NCI-H526 (cell line): ENCODE data around the gene NELL2.

ENCODE experiments used
- DNase-seq, 2 experiments: peaks; one replicate each; lab custom pipeline; 2025; lab: John Stamatoyannopoulos, UW

Gene NELL2

DNA sequence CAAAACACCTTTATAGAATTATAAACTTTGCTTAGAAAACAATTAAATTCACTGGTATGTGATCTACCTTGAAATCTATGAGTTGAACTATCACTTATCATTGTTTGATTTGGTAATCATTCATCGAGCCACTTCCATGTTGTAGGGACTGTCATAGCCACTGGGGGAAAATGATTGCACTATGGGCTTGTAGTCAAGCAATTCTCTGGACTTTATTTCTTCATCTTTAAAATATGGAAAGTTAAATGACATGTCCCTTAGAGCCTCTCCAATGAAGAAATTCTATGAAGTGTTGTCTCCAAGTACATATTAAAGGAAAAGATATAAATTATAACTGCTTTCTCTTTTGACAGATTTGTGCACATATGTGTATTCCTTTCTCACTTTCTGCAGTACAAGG is 97.3 kb downstream of the NELL2 start:
- no peak for DNase-seq

DNA sequence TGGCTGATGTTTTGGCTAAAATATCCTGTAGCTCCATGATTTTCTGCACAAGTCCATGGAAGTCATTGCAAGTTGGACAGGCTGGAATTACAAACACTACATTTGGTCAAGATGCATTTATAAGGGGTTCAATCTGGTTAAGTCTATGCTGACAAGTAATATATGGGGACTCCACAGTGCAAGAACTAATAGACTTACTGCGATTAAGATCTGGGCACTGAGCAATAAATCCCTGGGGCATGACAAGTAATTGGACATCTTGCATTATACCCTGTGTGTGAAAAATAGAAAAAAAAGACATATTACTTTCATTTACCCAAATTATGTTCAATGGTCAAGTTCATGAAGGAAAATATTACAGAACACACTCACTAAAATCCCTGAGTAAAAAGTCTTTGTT is 99.1 kb downstream of the NELL2 start:
- no peak for DNase-seq

DNA sequence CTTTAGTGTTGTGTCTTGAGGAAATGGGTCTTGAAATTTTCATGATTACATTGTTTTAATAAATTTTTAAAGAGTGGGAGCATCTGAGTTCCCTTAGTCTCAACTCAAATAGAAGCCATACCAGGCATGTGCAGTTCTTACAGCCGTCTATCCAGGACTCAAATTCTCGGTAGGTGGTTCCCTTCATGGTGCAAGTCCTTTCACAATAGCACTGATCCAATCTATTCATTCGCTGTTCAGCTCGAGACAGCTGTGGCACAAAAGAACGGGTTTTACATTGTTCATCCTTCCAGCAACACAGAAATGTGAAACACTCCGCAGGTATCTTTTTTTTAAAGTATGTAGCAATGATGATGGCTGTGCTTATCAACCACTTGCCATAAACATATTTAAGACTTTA is 100.2 kb downstream of the NELL2 start:
- no peak for DNase-seq

DNA sequence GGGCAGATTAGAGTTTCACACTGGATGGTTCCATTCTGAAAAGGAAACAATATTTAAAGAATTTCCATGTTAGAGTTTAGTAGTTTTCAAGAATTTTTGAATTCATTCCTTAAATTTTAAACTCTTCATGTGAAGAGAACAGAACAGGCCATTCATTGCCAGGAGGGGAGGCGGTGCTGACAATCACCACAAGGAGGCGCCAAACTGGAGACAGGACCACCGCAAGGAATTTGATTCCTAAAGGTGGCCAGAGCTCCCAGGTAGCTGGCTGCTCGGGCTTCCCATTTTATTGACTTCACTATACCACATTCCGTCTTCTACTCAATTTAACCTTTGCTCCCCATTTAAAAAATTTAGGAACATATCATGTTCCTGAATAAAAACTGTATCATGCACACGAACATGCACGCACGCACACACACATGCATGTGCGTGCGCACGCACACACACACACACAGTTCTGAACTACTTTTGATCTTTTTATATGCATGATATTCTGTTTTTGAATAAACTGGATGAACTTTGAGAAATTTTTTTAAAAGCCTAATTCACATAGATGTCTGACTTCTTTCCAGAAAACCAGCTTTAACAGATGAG is 101.2 kb downstream of the NELL2 start:
- peak in 1 of 2 experiments; percentile 52 for DNase-seq

DNA sequence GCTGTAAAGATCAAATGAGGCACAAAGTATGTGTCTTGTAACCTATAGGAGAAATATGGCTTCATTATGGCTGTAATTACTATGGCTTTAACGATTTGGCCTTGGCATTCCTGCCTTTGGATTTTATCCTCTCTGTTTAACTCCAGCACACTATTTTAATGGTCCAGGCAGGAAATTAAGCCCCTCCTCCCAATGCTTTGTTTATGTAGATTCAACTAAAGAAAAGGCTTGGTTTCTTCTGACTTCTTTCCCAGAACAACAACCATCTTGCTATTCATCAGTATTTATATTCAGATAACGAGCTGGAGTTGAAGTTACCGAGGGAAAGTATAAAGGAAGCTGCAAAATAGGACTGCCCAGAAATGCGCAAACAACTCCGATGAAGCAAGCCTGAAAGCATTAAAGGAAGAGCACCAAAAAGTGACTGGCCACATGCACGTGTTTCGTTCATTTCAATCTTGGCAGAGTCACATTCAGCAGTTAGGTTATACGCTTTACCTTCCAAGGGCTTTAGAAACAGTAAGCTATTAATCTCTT is 104.6 kb downstream of the NELL2 start:
- no peak for DNase-seq

DNA sequence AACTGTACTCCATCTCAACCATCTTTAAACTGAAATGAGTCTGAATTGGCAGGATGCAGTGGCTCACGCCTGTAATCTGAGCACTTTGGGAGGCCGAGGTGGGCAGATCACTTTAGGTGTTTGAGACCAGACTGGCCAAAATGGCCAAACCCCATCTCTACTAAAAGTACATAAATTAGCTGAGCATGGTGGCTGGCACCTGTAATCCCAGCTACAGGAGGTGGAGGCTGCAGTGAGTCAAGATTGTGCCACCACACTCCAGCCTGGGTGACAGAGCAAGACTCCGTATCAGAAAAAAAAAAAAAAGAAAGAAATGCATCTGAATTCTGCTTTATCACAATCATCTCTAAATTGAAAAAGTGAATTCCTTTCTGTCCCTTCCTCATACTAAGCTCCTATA is 110.3 kb downstream of the NELL2 start:
- DNase-seq = peak in 1 of 2 experiments; percentile 9

DNA sequence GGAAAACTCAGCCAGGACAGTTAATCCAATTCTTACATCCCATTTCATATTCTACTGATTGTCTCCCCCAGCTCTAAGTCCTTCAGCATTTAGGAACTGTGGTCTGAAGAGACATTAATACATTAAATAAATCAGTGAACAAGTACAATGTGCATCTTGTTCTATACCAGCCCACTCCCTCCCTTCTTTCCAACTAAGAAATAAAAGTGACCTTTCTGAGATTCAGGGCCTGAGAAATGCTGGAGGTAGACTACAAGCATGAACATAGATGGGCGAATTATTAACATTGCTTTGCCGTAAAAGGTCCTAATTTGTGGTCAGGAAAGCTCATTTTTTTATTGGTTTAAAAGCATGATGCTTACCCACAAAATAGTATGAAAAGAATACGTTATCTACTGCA is 113.1 kb downstream of the NELL2 start:
- no peak for DNase-seq

DNA sequence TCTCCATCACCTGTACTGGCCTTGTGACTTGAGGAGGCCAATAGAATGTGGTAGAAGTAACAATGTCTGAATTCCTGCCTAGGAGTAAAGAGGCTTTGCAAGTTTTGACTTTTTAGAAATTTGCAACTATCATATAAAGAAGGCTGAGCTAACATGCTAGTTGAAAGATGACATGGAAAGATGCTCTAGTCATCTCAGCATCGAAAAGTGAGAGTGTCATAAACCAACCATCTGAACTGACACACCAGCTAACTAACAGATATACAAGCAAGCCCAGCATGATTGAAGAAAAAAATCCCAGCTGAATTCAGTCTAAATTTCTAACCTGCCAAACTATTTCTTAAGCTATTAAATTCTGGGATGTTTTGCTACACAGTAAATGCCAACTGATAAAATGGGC is 116.8 kb downstream of the NELL2 start:
- DNase-seq = no peak

DNA sequence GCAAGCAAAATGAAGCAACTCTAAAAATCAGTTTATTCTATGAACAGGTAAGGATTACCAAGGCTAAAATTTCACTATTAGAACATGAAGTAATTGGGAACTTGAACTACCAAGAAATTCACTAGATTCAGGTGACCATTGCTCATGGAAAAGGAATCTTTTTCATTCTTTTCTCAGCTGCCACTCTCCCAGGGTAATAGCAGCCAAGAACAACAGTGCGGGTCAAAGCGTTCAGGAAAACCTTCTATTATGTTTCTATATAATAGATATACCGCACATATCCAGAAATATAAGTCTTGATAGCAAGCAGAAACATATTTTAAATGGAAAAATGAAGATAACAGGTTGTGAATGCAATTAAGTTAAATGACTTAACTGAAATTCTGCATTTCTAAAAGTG is 125.6 kb downstream of the NELL2 start:
- DNase-seq = no peak

DNA sequence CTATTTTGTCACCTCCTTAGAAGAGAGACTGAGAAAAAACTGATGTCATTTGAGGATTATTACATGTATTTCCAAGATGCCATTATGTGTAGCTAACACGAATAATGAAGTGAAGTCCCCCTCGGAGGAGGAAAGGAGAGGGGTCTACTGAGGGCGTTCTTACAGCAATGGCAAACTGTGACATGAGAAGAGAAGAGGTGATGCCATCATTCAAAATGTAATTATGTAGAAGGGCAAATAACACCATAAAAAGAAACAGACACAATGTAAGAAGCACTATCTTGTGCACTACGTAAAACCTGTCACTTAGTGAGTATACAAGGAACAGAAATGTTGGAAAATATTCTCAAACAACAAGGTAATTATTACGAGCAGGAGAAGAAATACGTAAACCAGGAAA is 126.5 kb downstream of the NELL2 start:
- DNase-seq = no peak

DNA sequence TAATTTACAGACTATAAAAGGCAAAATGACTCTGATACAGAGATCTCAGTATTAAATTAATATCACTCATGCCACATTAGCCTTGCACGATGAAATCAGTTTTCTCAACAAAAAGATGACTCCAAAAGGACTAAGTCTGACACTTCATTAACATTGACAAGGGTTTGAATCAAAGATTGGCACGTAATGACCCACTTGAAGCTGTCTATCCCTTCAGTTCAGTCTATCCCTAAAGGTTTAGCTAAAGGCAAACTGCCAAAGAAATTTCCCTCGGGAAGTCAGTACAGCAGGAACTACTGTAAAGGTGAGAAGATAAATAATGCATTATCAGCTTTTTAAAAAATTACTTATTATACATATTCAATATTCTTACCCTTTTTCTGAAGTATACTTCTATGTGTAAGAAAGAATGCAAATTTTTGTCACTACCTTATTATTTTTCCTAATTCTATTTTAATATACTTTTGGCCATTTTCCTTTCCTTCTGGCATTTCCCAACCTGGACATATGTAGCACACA is 127.1 kb downstream of the NELL2 start:
- no peak for DNase-seq

DNA sequence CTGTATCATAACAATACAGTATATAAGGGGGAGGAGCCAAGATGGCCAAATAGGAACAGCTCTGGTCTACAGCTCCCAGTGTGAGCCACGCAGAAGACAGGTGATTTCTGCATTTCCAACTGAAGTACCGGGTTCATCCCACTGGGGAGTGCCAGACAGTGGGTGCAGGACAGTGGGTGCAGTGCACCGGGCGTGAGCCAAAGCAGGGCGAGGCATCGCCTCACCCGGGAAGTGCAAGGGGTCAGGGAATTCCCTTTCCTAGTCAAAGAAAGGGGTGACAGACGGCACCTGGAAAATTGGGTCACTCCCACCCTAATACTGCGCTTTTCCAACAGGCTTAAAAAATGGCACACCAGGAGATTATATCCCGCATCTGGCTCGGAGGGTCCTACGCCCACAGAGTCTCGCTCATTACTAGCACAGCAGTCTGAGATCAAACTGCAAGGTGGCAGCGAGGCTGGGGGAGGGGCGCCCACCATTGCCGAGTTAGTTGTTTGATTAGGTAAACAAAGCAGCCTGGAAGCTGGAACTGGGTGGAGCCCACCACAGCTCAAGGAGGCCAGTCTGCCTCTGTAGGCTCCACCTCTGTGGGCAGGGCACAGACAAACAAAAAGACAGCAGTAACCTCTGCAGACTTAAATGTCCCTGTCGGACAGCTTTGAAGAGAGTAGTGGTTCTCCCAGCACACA is 134.7 kb downstream of the NELL2 start:
- peak in 1 of 2 experiments; percentile 8 for DNase-seq

DNA sequence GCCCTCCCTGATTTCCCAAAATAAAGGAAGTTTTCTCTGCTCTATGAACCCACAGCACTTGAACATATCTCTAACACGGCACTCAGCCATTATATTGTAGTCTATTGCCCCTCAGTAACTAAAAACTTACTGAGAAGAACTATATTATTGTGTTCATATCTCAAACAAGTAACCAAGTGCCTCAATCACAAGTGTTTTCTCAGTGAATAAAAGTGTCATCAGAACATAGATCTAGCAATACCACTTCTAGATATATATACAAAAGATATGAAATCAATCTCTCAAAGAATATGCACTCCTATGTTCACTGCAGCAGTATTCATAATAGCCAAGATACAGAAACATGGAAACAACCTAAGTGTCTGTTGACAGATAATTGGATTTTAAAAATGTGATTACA is 138.1 kb downstream of the NELL2 start:
- no peak for DNase-seq

DNA sequence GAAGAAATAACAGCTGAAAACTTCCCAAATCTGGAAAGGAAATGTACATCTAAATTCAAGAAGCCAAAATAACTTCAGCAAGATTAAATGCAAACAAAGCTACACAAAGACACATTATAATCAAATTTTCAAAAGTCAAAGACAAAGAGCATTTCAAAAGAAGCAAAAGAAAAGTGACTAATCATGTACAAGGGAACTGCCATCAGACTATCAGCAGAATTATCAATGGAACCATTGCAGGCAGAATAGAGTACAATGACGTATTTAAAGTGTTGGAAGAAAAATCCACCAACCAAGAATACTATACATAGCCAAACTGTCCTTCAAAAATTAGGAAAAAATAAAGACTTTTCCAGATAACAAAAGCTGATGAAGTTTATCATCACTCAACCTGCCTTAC is 147.5 kb downstream of the NELL2 start:
- no peak for DNase-seq

DNA sequence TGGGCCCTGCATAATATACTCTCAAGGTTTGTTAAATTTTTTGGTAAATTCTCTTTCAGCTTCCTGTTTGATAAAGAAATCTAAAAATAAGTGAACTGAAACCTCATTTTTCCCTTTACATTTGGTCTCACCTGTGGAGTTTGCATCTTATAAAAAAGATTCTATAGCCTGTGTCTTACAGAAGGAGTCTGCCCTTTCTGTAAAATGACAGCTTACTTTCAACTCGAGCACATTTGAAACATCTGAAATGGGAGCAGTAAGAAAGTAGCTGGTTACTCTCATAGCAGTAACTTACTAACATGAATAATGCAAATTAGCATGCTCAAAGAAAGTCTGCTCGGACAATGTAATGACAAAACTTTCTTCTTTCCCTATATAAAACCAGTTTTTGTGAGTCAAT is 155.8 kb downstream of the NELL2 start:
- no peak for DNase-seq

DNA sequence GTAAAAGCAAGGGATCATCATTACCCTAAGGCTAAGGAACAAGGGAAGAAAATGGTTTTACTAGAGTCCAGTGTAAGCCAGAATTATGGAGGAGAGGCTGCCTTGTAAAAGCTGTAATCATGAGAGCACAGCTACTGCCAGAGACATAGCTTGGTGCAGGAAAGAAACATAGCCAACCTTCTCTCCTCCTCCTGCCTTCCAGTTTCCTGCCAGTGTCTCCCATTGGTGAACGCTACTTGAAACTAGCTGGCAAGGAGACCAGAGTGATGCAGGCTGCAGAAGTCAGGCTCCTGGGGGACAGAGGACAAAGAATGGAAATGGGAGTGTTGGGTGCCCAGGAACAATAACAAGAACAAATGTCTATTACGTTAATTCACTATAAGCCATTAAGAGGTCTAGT is 158.5 kb downstream of the NELL2 start:
- no peak for DNase-seq

DNA sequence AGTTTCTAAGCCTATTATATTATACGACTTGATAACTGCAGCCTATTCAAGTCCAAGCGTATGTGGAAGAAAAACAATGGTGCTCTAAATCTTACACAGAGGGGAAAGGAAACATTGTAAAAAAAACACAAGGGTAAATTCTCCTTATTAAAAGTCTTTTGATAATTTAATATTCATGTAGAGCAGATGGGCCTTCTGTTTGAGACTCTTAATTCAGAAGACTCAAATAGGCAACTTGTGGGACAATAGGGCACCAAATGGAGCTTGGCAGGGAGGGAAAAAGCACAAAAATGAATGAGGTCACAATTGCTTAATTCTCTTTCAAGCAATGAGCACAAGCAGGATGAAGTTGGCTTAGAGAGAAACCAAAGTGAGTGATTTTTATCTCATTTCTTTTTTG is 159.4 kb downstream of the NELL2 start:
- no peak for DNase-seq

DNA sequence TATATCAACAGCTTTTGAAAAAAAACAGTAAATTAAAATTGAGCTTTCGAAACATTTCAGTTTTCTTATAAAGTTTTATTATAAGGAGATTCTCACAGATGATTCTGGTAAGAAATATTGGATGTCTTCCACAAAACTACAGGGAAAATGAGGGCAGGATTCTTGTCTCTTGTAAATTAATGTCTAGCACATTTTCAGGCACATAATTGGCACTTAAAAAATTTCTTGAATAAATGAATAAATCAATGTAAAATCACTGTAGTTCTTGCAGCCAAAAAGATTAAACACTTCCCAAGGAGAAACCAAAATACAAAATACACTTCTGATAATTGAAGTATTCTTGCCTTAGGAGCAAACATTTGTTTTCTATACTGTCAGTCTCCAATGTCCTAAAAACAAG is 164.4 kb downstream of the NELL2 start:
- DNase-seq = no peak

DNA sequence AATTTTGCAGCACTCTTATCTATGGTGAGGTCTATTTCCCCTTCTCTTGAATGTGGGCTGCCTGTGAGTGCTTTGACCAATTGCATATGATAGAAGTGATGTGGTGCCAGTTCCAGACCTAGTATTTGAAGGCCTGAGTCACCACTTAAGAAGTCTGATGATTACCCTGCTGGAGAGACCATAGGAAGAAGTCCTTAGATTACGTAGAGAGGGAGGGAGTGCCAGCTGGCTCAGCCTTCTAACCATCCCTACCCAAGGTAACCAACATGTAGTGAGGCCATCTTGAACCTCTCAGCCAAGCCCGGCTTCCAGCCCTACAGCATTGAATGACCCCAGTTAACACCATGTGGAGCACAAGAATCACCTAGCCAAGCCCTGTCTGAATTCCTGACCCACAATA is 166.9 kb downstream of the NELL2 start:
- no peak for DNase-seq

DNA sequence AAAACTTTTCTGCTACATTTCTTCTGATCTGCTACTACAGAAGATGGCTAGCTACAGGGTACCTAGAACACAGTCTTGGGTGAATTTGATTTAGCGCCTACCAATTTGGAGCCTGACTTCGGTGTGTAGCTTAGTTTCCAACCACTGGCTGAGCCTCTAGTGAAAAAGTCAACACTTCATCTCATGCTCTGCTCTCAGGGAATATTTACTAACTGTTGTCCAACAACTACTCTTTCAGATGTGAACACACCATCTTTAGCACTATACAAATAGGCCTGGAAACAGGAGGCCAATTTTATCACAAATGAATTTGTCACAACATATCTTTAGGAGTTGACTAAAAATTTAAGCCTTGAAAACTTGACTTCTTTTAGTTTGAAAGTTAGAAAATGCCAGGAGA is 167.9 kb downstream of the NELL2 start:
- DNase-seq = no peak

DNA sequence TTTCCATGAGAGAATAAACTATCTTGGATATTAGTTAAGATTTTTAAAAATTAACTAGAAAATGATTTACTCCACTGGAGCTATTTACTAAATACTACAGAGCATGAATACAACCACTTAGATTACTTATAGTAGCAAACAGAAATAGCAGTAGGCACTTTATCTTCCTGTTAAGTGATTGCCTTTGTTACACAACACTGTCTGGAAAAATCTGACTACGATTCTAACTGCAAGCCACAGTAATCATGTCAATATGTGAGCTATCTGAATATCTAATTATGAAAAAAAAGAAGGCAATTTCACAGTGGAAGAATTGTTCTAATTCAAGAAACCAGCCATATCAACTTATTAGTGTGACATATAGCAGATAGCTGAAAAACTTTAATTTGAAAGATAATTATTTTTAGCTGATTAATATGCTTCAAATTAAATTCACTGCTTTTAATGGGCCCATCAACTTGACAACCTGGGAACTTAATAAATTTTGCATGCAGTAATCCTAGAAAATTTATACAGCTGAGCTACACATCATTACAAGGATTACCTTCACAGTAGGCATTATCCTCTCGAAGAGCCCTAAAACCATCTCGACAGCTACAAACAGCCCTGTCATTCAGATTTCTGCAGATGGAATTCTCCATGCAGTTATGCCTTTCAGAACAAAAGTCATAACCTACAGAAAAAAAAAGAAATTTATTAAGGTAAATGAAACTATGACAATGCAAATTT is 172.8 kb downstream of the NELL2 start:
- DNase-seq = no peak

DNA sequence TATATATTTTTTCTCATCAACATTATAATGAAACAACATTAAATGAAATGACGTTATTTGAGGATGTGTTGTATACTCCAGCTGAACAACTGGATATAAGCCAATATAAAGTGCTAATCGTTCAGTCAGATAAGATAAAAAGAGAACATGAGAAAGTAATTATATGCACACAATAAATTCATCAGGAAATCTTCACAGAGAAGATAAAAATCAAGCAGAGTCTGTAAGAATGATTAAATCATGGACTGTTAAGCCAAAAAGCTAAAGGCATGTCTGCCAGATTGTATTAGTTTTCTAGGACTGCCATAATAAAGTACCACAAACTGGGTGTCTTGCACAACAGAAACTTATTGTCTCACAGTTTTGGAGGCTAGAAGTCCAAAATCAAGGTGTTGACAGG is 178.6 kb downstream of the NELL2 start:
- no peak for DNase-seq

DNA sequence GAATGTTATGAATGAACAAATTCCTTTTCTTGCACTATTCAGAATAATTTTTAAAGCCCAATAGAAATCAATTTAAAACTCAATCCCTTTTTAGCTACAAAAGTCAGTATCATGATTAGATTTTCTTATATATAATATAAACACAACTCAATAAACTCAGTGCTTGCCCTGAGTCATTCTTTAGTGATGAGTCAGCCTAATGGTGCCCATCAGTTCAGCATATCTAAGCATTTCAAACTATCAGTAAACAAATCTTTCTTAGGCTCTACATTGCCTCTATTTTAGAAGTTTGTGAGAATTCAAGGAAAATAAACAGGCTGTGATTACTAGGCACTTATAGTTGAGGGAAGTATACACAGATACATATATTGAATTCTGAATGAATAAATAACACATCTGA is 179.6 kb downstream of the NELL2 start:
- no peak for DNase-seq
